ENCODE data around the gene COL9A2. TPM values are rescaled to one million over a fixed set of nuclear protein-coding genes. Genes with fewer than 3 reads are reported as not detected.

COL9A2 gene
- total and polyA plus RNA-seq, 2 donors (not counting 3 experiments of a cell fraction or from before 2014, with no cell fraction given) = 0.64 to 0.69 TPM

- TF ChIP-seq POLR2AphosphoS5 (IDR thresholded peaks at IDR 0.05; ENCODE audit: insufficient read depth, low read depth, low read length) (no peak), POLR2A (IDR thresholded peaks at IDR 0.05; ENCODE audit: low read depth, low read length) (no peak), CTCF (IDR thresholded peaks at IDR 0.05; ENCODE audit: extremely low read depth in 1 of 2, insufficient read depth in 1 of 2, low read depth in 1 of 2, low read length in 2 of 2) (no peak), MAX (IDR thresholded peaks at IDR 0.05; ENCODE audit: insufficient read depth, insufficient read length) (no peak), GATA2 (IDR thresholded peaks at IDR 0.05; ENCODE audit: insufficient read depth, insufficient read length, low read depth, low read length) (no peak), MYC (IDR thresholded peaks at IDR 0.05; ENCODE audit: low read depth, low read length) (no peak), JUN (IDR thresholded peaks at IDR 0.05; ENCODE audit: borderline replicate concordance, insufficient read depth, insufficient read length, low read depth) (no peak), FOS (IDR thresholded peaks at IDR 0.05; ENCODE audit: borderline replicate concordance, insufficient read depth, low read length) (no peak), EZH2 (IDR thresholded peaks at IDR 0.05; ENCODE audit: borderline replicate concordance, low read depth, low read length, severe bottlenecking) (no peak)
- H3K27me3 ChIP-seq (ENCODE audit: control insufficient read depth in 2 of 2, insufficient read depth in 2 of 2, low read length in 2 of 2) = peaks cover 0 to 2% of the 10 kb centered on the region in 2 experiments
- H3K9me1 ChIP-seq (replicated peaks; ENCODE audit: control insufficient read depth, extremely low read depth, insufficient read depth, low read length) = no peaks in the 10 kb centered on the region
- POLR2A ChIA-PET = no interaction called here
- FAIRE-seq (no peak), DNase-seq (ENCODE audit: low read depth, low spot score) (no peak)
- dilution Hi-C loops (cut with MboI; ENCODE audit: extremely low pct_ligation_motif_present, low sequenced_read_pairs) (no loop called here), intact Hi-C loops (cut with micrococcal nuclease) (no loop called here)
- H3K79me2 ChIP-seq (ENCODE audit: control insufficient read depth, insufficient read depth, low read length) = no peaks in the 10 kb centered on the region
- no peak overlapping the region for H2AFZ ChIP-seq (ENCODE audit: low read depth, low read length)
- no peak overlapping the region for H3K4me2 ChIP-seq (ENCODE audit: insufficient read depth, low read length)
- H3K27ac ChIP-seq (ENCODE audit: insufficient read depth, low read depth, low read length) = no peak overlapping the region
- no peak overlapping the region for H3K4me3 ChIP-seq (replicated peaks in 1 of 3; ENCODE audit: insufficient read depth in 1 of 3, low read depth in 1 of 3, low read length in 3 of 3)
- no peaks in the 10 kb centered on the region for H3K4me1 ChIP-seq (ENCODE audit: control insufficient read depth, extremely low read depth, insufficient read depth, low read length)
- BruUV-seq (replicated peaks) = no TSS peak
- no peaks in the 10 kb centered on the region for H3K36me3 ChIP-seq (ENCODE audit: control insufficient read depth in 2 of 2, extremely low read depth in 1 of 2, insufficient read depth in 2 of 2, low read length in 2 of 2)
- H3K9me3 ChIP-seq (replicated peaks; ENCODE audit: control insufficient read depth, insufficient read depth, low read length) = no peaks in the 10 kb centered on the region
- CTCF ChIA-PET = interaction anchor here (1.0 kb wide), 1 partner anchor 14 kb away, joined by 3 read pairs; no protein-coding TSS in a partner anchor
- no peak overlapping the region for H3K9ac ChIP-seq (replicated peaks; ENCODE audit: extremely low read depth, insufficient read depth, low read length)
- H4K20me1 ChIP-seq (replicated peaks; ENCODE audit: control insufficient read depth, extremely low read depth, insufficient read depth, low read length) = no peaks in the 10 kb centered on the region
Measured at GRCh38 chr1:40301066-40301465, 16.0 kb downstream of the COL9A2 start.
